Mesenchymal stem cell (in vitro differentiated cells and primary cell): ENCODE results near the gene EID1.
A peak's percentile ranks its signal among the peaks of the same experiment; 100 is the strongest.

ENCODE experiments used
- DNase-seq: peaks from one replicate; pipeline ENCODE4 v3.0.0-alpha.2; 2013
- H2AFZ ChIP-seq: one replicate; pipeline ENCODE4 v1.6.1; 2013; ENCODE audit warnings: low read depth, mild to moderate bottlenecking, control low read depth, inconsistent platforms, low read length, moderate library complexity
- H2AK5ac ChIP-seq: 2 replicates; pipeline ENCODE4 v1.6.1; 2013; ENCODE audit warnings: low read length, moderate library complexity, mild to moderate bottlenecking, inconsistent platforms; ENCODE audit not compliant: severe bottlenecking
- H2BK120ac ChIP-seq: one replicate; pipeline ENCODE4 v1.6.1; 2013; ENCODE audit warnings: low read depth, mild to moderate bottlenecking, inconsistent platforms, low read length, moderate library complexity
- H2BK12ac ChIP-seq, 2 experiments: one replicate each; pipeline ENCODE4 v1.6.1; 2013; ENCODE audit warnings: inconsistent platforms in 2 of 2, low read length in 2 of 2, mild to moderate bottlenecking in 2 of 2, moderate library complexity in 2 of 2, control low read depth in 1 of 2
- H2BK15ac ChIP-seq: one replicate; pipeline ENCODE4 v1.6.1; 2013; ENCODE audit warnings: mild to moderate bottlenecking, low read depth, inconsistent platforms; ENCODE audit not compliant: poor library complexity, severe bottlenecking
- H2BK5ac ChIP-seq: 2 replicates; pipeline ENCODE4 v1.6.1; 2013; ENCODE audit warnings: low read depth, mild to moderate bottlenecking, low read length, control low read depth, inconsistent platforms; ENCODE audit not compliant: poor library complexity, severe bottlenecking
- H3K14ac ChIP-seq, 2 experiments: one replicate each; pipeline ENCODE4 v1.6.1; 2013; ENCODE audit warnings: inconsistent platforms in 2 of 2, low read length in 2 of 2, control low read depth in 1 of 2, mild to moderate bottlenecking in 1 of 2, moderate library complexity in 1 of 2
- H3K18ac ChIP-seq, 2 experiments: one replicate each; pipeline ENCODE4 v1.6.1; 2013; ENCODE audit warnings: inconsistent platforms in 2 of 2, low read length in 2 of 2, control low read depth in 1 of 2, low read depth in 1 of 2, mild to moderate bottlenecking in 1 of 2
- H3K23ac ChIP-seq, 2 experiments: one replicate each; pipeline ENCODE4 v1.6.1; 2013; ENCODE audit warnings: inconsistent platforms in 2 of 2, low read length in 2 of 2, mild to moderate bottlenecking in 2 of 2, moderate library complexity in 2 of 2, control low read depth in 1 of 2
- H3K27ac ChIP-seq: 2 replicates; pipeline ENCODE4 v1.5.1; 2013; ENCODE audit warnings: mild to moderate bottlenecking, moderate library complexity, low read length, control low read depth, inconsistent platforms; ENCODE audit not compliant: poor library complexity, severe bottlenecking
- H3K27me3 ChIP-seq, 2 experiments: 2 replicates each; pipeline versions ENCODE4 v1.6.1 to v1.7.0; 2013; ENCODE audit warnings: low read length in 2 of 2, mild to moderate bottlenecking in 2 of 2, moderate library complexity in 2 of 2, control low read depth in 1 of 2, inconsistent platforms in 1 of 2; ENCODE audit not compliant: control insufficient read depth in 1 of 2, insufficient read depth in 1 of 2
- H3K36me3 ChIP-seq, 2 experiments: 2 replicates each; pipeline versions ENCODE4 v1.6.1 to v1.7.0; 2013; ENCODE audit warnings: low read length in 2 of 2, control low read depth in 1 of 2, inconsistent platforms in 1 of 2, low read depth in 1 of 2, mild to moderate bottlenecking in 1 of 2; ENCODE audit not compliant: insufficient read depth in 2 of 2, control insufficient read depth in 1 of 2
- H3K4ac ChIP-seq, 2 experiments: one replicate each; pipeline ENCODE4 v1.6.1; 2013; ENCODE audit warnings: inconsistent platforms in 2 of 2, low read length in 2 of 2, mild to moderate bottlenecking in 2 of 2, moderate library complexity in 2 of 2, control low read depth in 1 of 2, low read depth in 1 of 2
- H3K4me1 ChIP-seq: 2 replicates; pipeline ENCODE4 v1.6.1; 2013; ENCODE audit warnings: low read depth, low read length, control low read depth; ENCODE audit not compliant: control insufficient read depth, insufficient read depth
- H3K4me2 ChIP-seq: 2 replicates; pipeline ENCODE4 v1.6.1; 2013; ENCODE audit warnings: low read length, mild to moderate bottlenecking, inconsistent platforms; ENCODE audit not compliant: poor library complexity, severe bottlenecking
- H3K4me3 ChIP-seq, 2 experiments: 2 replicates each; pipeline versions ENCODE4 v1.5.1 to v1.7.0; 2013; ENCODE audit warnings: low read length in 2 of 2, mild to moderate bottlenecking in 2 of 2, control low read depth in 1 of 2, low read depth in 1 of 2; ENCODE audit not compliant: insufficient read depth in 1 of 2
- H3K79me1 ChIP-seq: replicated peaks from 2 replicates; pipeline ENCODE4 v1.6.1; 2013; ENCODE audit warnings: mild to moderate bottlenecking, control low read depth, low read length, inconsistent platforms; ENCODE audit not compliant: poor library complexity, severe bottlenecking
- H3K9ac ChIP-seq: 2 replicates; pipeline ENCODE4 v1.7.0; 2013; ENCODE audit warnings: mild to moderate bottlenecking, low read length, moderate library complexity
- H3K9me3 ChIP-seq: 2 replicates; pipeline ENCODE4 v1.7.0; 2013; ENCODE audit warnings: mild to moderate bottlenecking, low read length; ENCODE audit not compliant: control insufficient read depth
- H4K8ac ChIP-seq: one replicate; pipeline ENCODE4 v1.6.1; 2013; ENCODE audit warnings: inconsistent platforms, mild to moderate bottlenecking, low read length, moderate library complexity
- H4K91ac ChIP-seq: one replicate; pipeline ENCODE4 v1.6.1; 2013; ENCODE audit warnings: mild to moderate bottlenecking, low read length, inconsistent platforms
- WGBS: methylation state at CpG from one replicate; pipeline ENCODE4 v1.1.7; 2013; ENCODE audit warnings: mixed read lengths; 5-methylcytosine and 5-hydroxymethylcytosine counted together

The EID1 gene

DNA sequence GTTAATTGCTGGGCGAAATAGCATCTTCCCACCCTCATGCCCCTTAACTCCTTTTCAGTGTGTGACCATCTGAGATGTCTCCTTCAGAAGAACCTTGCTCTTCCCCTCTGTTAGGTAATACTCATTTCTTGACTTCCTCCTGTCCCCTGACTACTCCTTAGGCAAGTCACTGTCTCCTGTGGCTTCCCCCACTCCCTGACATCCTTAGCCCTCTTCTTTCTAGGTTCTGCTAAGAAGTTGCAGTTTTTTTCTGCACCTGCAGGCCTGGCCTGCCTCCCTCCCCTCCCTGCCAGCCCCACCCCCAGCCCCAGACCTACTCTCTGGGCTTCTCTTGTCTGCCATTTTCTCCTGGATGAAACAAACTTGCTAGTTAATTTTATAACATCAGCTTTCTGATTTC lies 15.2 kb upstream of the EID1 start:
- Histone ChIP-seq H2BK120ac (peak overlapping the region; percentile 73), H3K79me1 (no peaks in the 10 kb centered on the region), H2AFZ (no peak overlapping the region), H3K4me2 (no peak overlapping the region), H3K18ac (peak overlapping the region in 1 of 2 experiments; percentile 72), H2BK12ac (peak overlapping the region; percentile 28 to 75), H3K9ac (peak overlapping the region; percentile 24), H3K4me3 (no peak overlapping the region), H3K27ac (no peak overlapping the region), H2AK5ac (no peak overlapping the region), H4K8ac (peak overlapping the region; percentile 87), H3K4me1 (peaks cover 3% of the 10 kb centered on the region), H3K14ac (no peak overlapping the region), H2BK5ac (no peak overlapping the region), H4K91ac (no peak overlapping the region), H3K27me3 (no peaks in the 10 kb centered on the region), H3K4ac (peak overlapping the region in 1 of 2 experiments; percentile 32), H2BK15ac (peak overlapping the region; percentile 44), H3K36me3 (no peaks in the 10 kb centered on the region), H3K23ac (no peak overlapping the region), H3K9me3 (no peaks in the 10 kb centered on the region)
- DNase-seq: no peak
- 76% methylated on average over 1 of the region's 1 CpG for WGBS

DNA sequence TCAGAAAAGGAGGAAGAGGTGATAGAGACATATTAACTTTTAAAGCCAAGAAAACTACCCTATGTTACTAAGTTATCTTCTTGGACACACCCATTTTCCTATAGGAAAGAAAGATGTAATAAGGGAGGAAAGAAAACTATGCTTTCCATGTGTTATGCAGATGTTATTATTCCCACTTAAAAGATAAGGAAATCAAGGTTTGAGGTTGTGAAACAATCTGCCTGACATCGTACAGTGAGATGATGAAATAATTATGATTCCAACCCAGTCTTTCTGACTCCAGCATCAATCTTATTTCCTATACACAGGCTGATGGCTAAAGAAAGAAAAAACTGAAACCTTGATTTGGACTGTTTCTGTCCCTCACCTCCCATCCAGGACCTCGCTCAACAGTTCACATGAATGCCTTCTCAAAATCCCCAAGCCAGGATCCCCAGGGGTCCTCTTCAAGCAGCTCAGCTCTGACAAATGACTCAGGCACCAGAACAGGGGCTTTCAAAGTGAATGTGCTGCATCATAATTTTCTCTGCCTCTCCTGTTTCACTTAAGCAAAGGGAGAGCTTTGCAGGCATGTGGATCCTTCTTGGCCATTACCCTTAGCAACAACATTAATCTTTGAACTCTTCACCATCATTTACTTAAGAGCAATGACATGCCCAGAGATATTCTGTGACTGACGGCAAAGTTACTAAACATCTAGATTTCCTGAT lies 12.4 kb upstream of the EID1 start:
- Histone ChIP-seq H2AFZ (no peak overlapping the region), H3K4me1 (peaks cover 5% of the 10 kb centered on the region), H3K23ac (no peak overlapping the region), H3K14ac (no peak overlapping the region), H3K79me1 (no peaks in the 10 kb centered on the region), H2BK15ac (no peak overlapping the region), H2BK5ac (no peak overlapping the region), H2BK12ac (peak overlapping the region in 1 of 2 experiments; percentile 54), H2BK120ac (peak overlapping the region; percentile 45), H3K9me3 (no peaks in the 10 kb centered on the region), H2AK5ac (peak overlapping the region; percentile 19), H3K9ac (peak overlapping the region; percentile 63), H3K27me3 (no peaks in the 10 kb centered on the region), H3K18ac (peak overlapping the region; percentile 12 to 34), H4K8ac (peak overlapping the region; percentile 52), H3K4me2 (no peak overlapping the region), H3K27ac (peak overlapping the region; percentile 43), H3K36me3 (no peaks in the 10 kb centered on the region), H4K91ac (no peak overlapping the region), H3K4me3 (peak overlapping the region in 1 of 2 experiments; percentile 22), H3K4ac (peak overlapping the region in 1 of 2 experiments; percentile 79)
- 18% methylated on average over 3 of the region's 3 CpGs for WGBS
- peak; percentile 88 for DNase-seq

DNA sequence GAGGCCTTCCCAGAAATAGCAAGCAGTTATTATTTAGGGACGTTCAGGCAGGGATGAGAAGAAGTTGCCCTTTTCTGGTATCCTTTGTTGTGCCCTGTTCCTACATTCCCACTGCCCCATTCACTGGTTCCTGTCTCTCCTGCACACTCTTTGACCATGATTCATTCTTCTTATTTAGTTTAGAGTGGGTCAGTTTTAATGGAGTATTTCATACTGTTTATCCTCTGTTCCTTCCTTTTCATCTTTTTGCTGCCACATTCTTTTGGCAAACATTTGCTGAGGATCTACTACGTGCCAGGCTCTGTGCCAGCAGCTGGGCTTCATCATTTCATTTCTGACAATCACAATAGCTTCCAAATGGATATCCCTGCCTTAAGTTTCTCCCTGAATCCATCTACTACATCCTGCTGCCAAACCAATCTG lies 11.8 kb upstream of the EID1 start:
- no peak overlapping the region for H2BK15ac ChIP-seq
- no peak overlapping the region for H2AK5ac ChIP-seq
- H3K23ac ChIP-seq: no peak overlapping the region
- H3K79me1 ChIP-seq: no peaks in the 10 kb centered on the region
- peak overlapping the region; percentile 55 to 61 for H3K18ac ChIP-seq
- H3K9me3 ChIP-seq: no peaks in the 10 kb centered on the region
- no peaks in the 10 kb centered on the region for H3K27me3 ChIP-seq
- H3K4me1 ChIP-seq: peaks cover 5% of the 10 kb centered on the region
- H3K4me2 ChIP-seq: no peak overlapping the region
- H2AFZ ChIP-seq: peak overlapping the region; percentile 31
- H3K4ac ChIP-seq: peak overlapping the region in 1 of 2 experiments; percentile 67
- no peak overlapping the region for H2BK120ac ChIP-seq
- H3K36me3 ChIP-seq: no peaks in the 10 kb centered on the region
- no peak overlapping the region for H4K91ac ChIP-seq
- H3K27ac ChIP-seq: peak overlapping the region; percentile 43
- H3K14ac ChIP-seq: no peak overlapping the region
- 0% methylated on average over 2 of the region's 2 CpGs for WGBS
- DNase-seq: peak; percentile 69
- no peak overlapping the region for H4K8ac ChIP-seq
- peak overlapping the region; percentile 31 to 78 for H2BK12ac ChIP-seq
- H2BK5ac ChIP-seq: no peak overlapping the region
- H3K9ac ChIP-seq: peak overlapping the region; percentile 63
- peak overlapping the region in 1 of 2 experiments; percentile 22 for H3K4me3 ChIP-seq

DNA sequence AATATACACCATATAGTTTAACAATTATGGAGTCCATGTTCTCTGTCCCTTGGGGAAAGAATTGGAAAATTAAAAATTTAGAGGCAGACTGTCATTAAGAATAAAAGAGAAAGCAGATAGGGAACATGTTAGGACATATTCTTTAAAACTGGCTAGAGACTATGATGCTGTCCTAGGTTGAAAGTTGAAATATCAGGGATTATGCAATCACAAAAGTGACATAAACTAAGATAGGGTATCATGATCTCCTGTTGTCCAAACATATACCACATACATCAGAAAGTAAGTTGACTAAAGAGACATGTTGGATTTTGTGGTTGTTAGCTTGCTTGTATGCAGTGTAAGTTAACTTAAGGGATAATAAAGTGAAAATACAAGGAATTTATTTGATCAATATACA lies 9.9 kb upstream of the EID1 start:
- H3K79me1 ChIP-seq: no peaks in the 10 kb centered on the region
- no peak for DNase-seq
- no peaks in the 10 kb centered on the region for H3K27me3 ChIP-seq
- H3K9ac ChIP-seq: peak overlapping the region; percentile 71
- no peaks in the 10 kb centered on the region for H3K9me3 ChIP-seq
- no peak overlapping the region for H3K14ac ChIP-seq
- no peak overlapping the region for H3K4me3 ChIP-seq
- no peak overlapping the region for H3K18ac ChIP-seq
- H2BK15ac ChIP-seq: no peak overlapping the region
- H2AFZ ChIP-seq: no peak overlapping the region
- no peak overlapping the region for H3K4me2 ChIP-seq
- H2BK5ac ChIP-seq: no peak overlapping the region
- H3K36me3 ChIP-seq: no peaks in the 10 kb centered on the region
- H2BK12ac ChIP-seq: no peak overlapping the region
- H3K4me1 ChIP-seq: peaks cover 3% of the 10 kb centered on the region
- H3K27ac ChIP-seq: no peak overlapping the region
- H3K23ac ChIP-seq: no peak overlapping the region
- H3K4ac ChIP-seq: no peak overlapping the region
- no peak overlapping the region for H4K91ac ChIP-seq
- H2BK120ac ChIP-seq: no peak overlapping the region
- no peak overlapping the region for H2AK5ac ChIP-seq
- H4K8ac ChIP-seq: no peak overlapping the region
